SU-DHL-6 (cell line): ENCODE data around the gene GUCY1B1.

ENCODE experiments used
- H2AFZ ChIP-seq: fragments of 200-600 bp; sonication (generic); 2 replicates; pipeline ENCODE4 v1.6.1; 2014; ENCODE audit warnings: low read depth, mild to moderate bottlenecking, moderate library complexity, mixed read lengths, antibody characterized with exemption, low read length; ENCODE audit not compliant: severe bottlenecking
- H3F3A ChIP-seq: fragments of 200-600 bp; shearing (Covaris generic); 2 replicates; pipeline ENCODE4 v1.6.0; 2016; ENCODE audit warnings: antibody characterized with exemption, mild to moderate bottlenecking; ENCODE audit not compliant: insufficient read depth
- H3K27ac ChIP-seq: fragments of 200-600 bp; sonication (generic); 2 replicates; pipeline ENCODE4 v1.5.1; 2016; ENCODE audit warnings: low read depth, mild to moderate bottlenecking, low read length, moderate library complexity, mixed read lengths
- H3K27me3 ChIP-seq: fragments of 200-600 bp; sonication (generic), shearing (Covaris generic); 2 replicates; pipeline ENCODE4 v1.6.0; 2014; ENCODE audit warnings: mild to moderate bottlenecking, low read length
- H3K36me3 ChIP-seq: fragments of 200-600 bp; sonication (generic); 2 replicates; pipeline ENCODE4 v1.6.1; 2014; ENCODE audit warnings: mild to moderate bottlenecking, low read length, mixed read lengths
- H3K4me2 ChIP-seq: fragments of 300-600, 200-600 bp; shearing (Covaris generic), sonication (generic); 2 replicates; pipeline ENCODE4 v1.6.0; 2014; ENCODE audit warnings: low read length, low read depth, mild to moderate bottlenecking; ENCODE audit not compliant: poor library complexity, severe bottlenecking
- H3K4me3 ChIP-seq: fragments of 200-600 bp; sonication (generic); 2 replicates; pipeline ENCODE4 v1.5.1; 2014; ENCODE audit warnings: antibody characterized with exemption, low read length, mild to moderate bottlenecking, mixed read lengths; ENCODE audit not compliant: insufficient read depth, poor library complexity, severe bottlenecking
- H3K79me2 ChIP-seq: fragments of 200-600 bp; sonication (generic); 2 replicates; pipeline ENCODE4 v1.6.1; 2014; ENCODE audit warnings: mild to moderate bottlenecking, low read length, moderate library complexity; ENCODE audit not compliant: insufficient read depth
- H3K9ac ChIP-seq: fragments of 200-600 bp; sonication (generic); 2 replicates; pipeline ENCODE4 v1.7.0; 2014; ENCODE audit warnings: mild to moderate bottlenecking, low read length
- H3K9me2 ChIP-seq: fragments of 200-600 bp; sonication (generic); replicated peaks from 2 replicates; pipeline ENCODE4 v1.6.1; 2014; ENCODE audit warnings: low read length; ENCODE audit not compliant: insufficient read depth
- H3K9me3 ChIP-seq: fragments of 200-600 bp; sonication (generic); 2 replicates; pipeline ENCODE4 v1.6.1; 2014; ENCODE audit warnings: low read length, mixed read lengths; ENCODE audit not compliant: insufficient read depth
- H4K20me1 ChIP-seq: fragments of 200-600 bp; sonication (generic); 2 replicates; pipeline ENCODE4 v1.6.1; 2014; ENCODE audit warnings: low read depth, mild to moderate bottlenecking, antibody characterized with exemption, low read length, moderate library complexity, mixed read lengths
- EZH2phosphoT487 ChIP-seq: fragments of 200-600 bp; sonication (generic), shearing (Covaris generic); conservative IDR thresholded peaks from 2 replicates; pipeline ENCODE4 v1.6.1; 2018; ENCODE audit warnings: mild to moderate bottlenecking, antibody characterized with exemption, low read length, moderate library complexity, mixed read lengths
- TF ChIP-seq, protein P1 (sequence below): fragments of 200-600 bp; sonication (generic); IDR thresholded peaks from one replicate; pipeline ENCODE4 v1.5.1; 2017; ENCODE audit warnings: antibody characterized with exemption, mild to moderate bottlenecking, low read length, moderate library complexity; ENCODE audit not compliant: insufficient read depth, poor library complexity, severe bottlenecking

The GUCY1B1 gene

DNA sequence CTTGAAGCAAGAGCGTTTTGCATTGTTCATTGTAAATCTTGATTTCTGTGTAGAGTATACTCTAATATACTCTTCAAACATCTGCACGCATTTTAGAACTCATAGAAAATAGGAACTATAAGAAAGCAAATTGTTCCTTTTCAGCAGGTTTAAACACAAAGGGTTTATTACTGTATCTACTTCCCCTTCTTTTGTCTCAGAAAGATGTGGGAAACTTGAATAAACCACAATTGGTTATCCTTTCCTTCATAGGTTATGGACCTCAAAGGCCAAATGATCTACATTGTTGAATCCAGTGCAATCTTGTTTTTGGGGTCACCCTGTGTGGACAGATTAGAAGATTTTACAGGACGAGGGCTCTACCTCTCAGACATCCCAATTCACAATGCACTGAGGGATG, 46.0 kb upstream of the GUCY1B1 start:
- Histone ChIP-seq H4K20me1 (no peaks in the 10 kb centered on the region), H3K9me3 (no peaks in the 10 kb centered on the region), H3K27me3 (no peaks in the 10 kb centered on the region), H3K9me2 (no peaks in the 10 kb centered on the region), H3F3A (no peaks in the 10 kb centered on the region), H3K27ac (no peak overlapping the region), H3K36me3 (no peaks in the 10 kb centered on the region), H3K79me2 (no peaks in the 10 kb centered on the region), H2AFZ (no peak overlapping the region), H3K4me3 (no peak overlapping the region), H3K4me2 (no peak overlapping the region), H3K9ac (no peak overlapping the region)
- TF ChIP-seq, protein P1, sequence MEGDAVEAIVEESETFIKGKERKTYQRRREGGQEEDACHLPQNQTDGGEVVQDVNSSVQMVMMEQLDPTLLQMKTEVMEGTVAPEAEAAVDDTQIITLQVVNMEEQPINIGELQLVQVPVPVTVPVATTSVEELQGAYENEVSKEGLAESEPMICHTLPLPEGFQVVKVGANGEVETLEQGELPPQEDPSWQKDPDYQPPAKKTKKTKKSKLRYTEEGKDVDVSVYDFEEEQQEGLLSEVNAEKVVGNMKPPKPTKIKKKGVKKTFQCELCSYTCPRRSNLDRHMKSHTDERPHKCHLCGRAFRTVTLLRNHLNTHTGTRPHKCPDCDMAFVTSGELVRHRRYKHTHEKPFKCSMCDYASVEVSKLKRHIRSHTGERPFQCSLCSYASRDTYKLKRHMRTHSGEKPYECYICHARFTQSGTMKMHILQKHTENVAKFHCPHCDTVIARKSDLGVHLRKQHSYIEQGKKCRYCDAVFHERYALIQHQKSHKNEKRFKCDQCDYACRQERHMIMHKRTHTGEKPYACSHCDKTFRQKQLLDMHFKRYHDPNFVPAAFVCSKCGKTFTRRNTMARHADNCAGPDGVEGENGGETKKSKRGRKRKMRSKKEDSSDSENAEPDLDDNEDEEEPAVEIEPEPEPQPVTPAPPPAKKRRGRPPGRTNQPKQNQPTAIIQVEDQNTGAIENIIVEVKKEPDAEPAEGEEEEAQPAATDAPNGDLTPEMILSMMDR = no peak
- no peak for TF ChIP-seq EZH2phosphoT487

- H3K79me2 ChIP-seq = no peaks in the 10 kb centered on the region
- no peaks in the 10 kb centered on the region for H3F3A ChIP-seq
- no peak overlapping the region for H3K4me3 ChIP-seq
- no peaks in the 10 kb centered on the region for H3K36me3 ChIP-seq
- H3K4me2 ChIP-seq = no peak overlapping the region
- no peaks in the 10 kb centered on the region for H4K20me1 ChIP-seq
- no peaks in the 10 kb centered on the region for H3K9me3 ChIP-seq
- H2AFZ ChIP-seq = no peak overlapping the region
- no peak overlapping the region for H3K27ac ChIP-seq
- TF ChIP-seq, protein P1 = no peak
- no peak for TF ChIP-seq EZH2phosphoT487
- H3K27me3 ChIP-seq = no peaks in the 10 kb centered on the region
- no peak overlapping the region for H3K9ac ChIP-seq
- H3K9me2 ChIP-seq = no peaks in the 10 kb centered on the region; the same call in 1 of the 2 replicates
Observed at GRCh38 chr4:155713911-155714310, 44.9 kb upstream of the GUCY1B1 start.

DNA sequence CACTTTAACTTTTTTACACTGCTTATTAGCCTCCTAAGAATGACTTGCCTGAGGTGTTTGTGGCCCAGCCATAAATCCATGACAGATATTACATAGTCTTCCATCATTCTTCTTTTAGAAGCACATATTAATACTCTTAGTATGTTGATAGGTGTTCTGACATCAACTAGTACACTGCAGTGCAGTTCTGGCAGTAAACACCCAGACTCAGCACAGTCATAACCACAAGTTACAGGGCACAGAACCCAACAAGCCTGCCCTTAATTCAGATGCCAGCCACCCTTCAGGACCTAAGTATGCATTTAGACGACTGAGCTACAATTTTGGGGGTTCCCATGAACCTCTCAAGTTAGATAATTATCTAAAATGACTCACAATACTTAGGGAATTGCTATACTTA, 36.5 kb upstream of the GUCY1B1 start:
- Histone ChIP-seq H3K79me2 (no peaks in the 10 kb centered on the region), H3K27me3 (no peaks in the 10 kb centered on the region), H3K9me3 (no peaks in the 10 kb centered on the region), H3K27ac (no peak overlapping the region), H3K9me2 (no peaks in the 10 kb centered on the region; the same call in 1 of the 2 replicates), H3K36me3 (no peaks in the 10 kb centered on the region), H3K4me3 (no peak overlapping the region), H2AFZ (no peak overlapping the region), H3K9ac (no peak overlapping the region), H3F3A (no peaks in the 10 kb centered on the region), H4K20me1 (no peaks in the 10 kb centered on the region), H3K4me2 (no peak overlapping the region)
- TF ChIP-seq, protein P1 = no peak
- no peak for TF ChIP-seq EZH2phosphoT487
